GM12872 (cell line): ENCODE results near the gene OAT.

Source experiments
- CTCF ChIP-seq: IDR thresholded peaks from 3 replicates; pipeline ENCODE4 v1.5.1; 2011; ENCODE audit warnings: low read depth, mild to moderate bottlenecking, low read length, moderate library complexity; ENCODE audit not compliant: insufficient read depth

OAT gene

DNA sequence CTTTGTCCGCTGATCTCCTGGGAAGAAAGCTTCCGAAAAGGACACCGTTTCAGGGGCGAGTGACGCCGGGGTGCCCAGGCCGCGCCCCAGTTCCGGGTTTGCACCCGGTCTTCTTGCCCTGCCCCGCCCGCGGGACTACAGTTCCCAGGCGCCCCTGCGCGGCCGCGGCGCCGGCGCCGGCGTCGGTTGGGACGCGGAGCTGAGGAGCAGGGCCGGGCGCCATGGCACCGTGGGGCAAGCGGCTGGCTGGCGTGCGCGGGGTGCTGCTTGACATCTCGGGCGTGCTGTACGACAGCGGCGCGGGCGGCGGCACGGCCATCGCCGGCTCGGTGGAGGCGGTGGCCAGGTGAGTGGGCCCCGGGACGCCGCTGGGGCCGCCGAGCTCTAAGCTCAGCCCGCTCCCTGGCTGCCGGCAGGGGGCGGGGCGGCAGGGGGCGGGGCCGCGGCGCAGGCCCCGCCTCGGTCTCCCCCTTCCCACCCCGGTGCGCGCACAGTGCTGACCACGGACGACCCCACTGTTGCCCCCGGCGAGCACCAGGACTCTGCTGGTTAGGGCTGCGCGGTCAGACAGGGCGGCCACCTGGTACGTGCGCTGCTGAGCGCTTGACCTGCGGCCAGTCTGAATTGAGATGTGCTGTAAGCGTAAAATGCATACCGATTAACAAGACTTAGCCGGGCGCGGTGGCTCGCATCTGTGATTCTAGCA is 43.1 kb upstream of the OAT start, which contains the start of gene LHPP:
LHPP (plus strand) TSS at position 182 of the 706 bp plus-strand sequence; CDS start at position 222, 40 bp downstream.
- peak; percentile 25; the same call in 1 of the 3 replicates for TF ChIP-seq CTCF

DNA sequence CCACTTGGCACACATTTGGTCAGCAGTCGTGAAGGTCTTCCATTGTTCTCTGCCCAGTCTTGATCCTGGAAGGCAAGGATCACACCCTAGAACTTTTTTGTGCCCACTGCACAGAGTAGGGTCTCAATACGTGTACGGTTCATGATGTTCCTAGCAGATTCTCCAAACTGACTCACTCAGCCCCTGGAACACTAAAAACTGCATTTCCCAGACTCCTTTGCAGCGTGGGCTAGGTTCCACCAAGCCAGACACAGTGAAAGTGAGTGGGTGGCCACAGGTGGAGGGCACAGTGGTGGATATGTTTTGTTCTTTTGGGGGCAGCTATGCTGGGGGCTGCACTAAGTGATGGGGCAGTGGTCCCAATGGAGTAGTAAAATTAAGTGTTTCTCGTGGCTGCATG is 41.4 kb upstream of the OAT start:
- TF ChIP-seq CTCF: no peak

- no peak for TF ChIP-seq CTCF
Observed at GRCh38 chr10:124459395-124459794, 40.7 kb upstream of the OAT start.

GRCh38 chr10:124458889-124459288 is 40.2 kb upstream of the OAT start:
- TF ChIP-seq CTCF: no peak

DNA sequence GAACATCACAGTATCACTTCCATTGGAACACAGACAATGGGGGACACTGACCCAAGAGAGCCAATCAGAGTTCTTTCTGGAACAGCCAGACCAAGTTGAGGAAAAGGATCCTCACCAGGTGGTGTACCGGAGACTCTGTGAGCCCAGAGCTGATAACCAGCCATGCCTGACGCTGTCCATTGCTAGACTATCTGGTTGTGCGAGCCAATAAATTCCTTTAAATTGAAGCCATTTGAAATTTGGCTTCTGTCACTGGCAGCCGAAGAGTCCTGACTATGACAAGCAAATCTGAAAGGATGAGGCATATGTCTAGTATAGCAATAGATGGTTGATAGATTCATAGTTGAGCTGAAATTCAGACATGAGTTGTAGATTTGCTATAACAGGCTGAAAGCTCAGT is 39.8 kb upstream of the OAT start:
- TF ChIP-seq CTCF: no peak

DNA sequence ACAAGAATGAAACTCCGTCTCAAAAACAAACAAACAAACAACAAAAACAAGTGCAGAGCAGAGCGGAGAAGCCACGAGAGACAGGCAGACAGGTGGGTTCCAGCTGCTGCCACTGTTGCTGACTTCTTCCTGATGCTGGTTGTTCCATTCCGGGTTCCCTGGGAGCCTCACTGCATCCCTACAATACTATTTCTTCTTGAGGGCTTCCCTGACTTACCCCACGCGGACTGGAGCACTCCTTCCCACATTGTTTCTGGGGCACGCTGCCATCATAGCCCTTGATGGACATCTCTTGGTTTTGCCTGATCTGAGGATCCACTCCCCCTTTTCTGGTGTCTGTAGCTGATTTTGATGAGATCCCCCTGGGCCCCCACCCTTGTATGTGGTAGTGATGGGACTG is 36.7 kb upstream of the OAT start:
- TF ChIP-seq CTCF: no peak

DNA sequence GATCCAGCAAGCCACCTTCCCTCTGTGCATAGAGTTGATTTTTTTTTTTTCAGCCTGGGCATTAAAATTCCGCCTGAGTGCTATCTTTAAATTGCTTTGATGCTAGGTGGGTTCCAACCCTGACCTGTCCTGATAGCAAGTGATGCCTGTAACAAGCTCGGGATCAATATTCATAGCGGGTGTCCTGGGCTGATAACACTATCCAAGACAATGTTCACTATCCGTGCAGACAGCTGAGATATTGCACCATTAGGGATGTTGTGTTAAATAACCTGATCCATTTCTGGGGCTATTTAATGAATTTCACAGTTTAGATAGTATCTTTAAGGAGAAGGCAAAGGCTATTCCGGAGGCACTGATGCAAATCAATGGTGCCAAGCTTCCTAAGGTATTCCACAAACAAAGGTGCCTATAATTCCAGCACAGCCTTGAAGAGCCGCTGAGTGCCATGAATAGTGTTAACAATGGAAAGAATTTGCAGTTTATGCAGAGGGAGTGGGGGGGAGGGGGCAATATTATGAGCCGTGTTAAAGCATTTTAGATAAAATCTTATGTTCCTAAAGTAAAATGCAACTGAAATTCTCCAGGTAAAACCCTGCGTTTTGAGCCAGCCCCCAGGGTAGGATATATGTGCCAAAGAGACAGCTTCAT is 35.4 kb upstream of the OAT start:
- no peak for TF ChIP-seq CTCF
